K562 (cell line): ENCODE data around the gene IPPK. TPM values are rescaled to one million over a fixed set of nuclear protein-coding genes. Genes with fewer than 3 reads are reported as not detected.

Experiments
- ATF6 ChIP-seq: sonication (generic); formaldehyde crosslinking; IDR thresholded peaks from 2 replicates; pipeline ENCODE4 v1.4.0; 2020; ENCODE audit warnings: mild to moderate bottlenecking, missing genetic modification reagents
- DLX4 ChIP-seq: fragments of 250-450 bp; sonication (Bioruptor Pico); IDR thresholded peaks from 2 replicates; pipeline ENCODE4 v1.6.1; 2021; ENCODE audit warnings: mild to moderate bottlenecking
- SAP30 ChIP-seq: fragments of 200-600 bp; sonication (generic); IDR thresholded peaks from 2 replicates; pipeline ENCODE4 v1.6.1; 2012; ENCODE audit warnings: borderline replicate concordance, low read depth, mild to moderate bottlenecking, moderate library complexity, low read length, control low read depth, inconsistent platforms; ENCODE audit not compliant: insufficient read depth, poor library complexity, severe bottlenecking
- SIX5 ChIP-seq, 2 experiments: IDR thresholded peaks; 2 replicates each; pipeline ENCODE4 v1.6.1; 2011; ENCODE audit warnings: low read length in 2 of 2, borderline replicate concordance in 1 of 2, low read depth in 1 of 2, mild to moderate bottlenecking in 1 of 2, moderate library complexity in 1 of 2; ENCODE audit not compliant: insufficient read depth in 1 of 2
- TCF7L2 ChIP-seq: fragments of 150-350 bp; IDR thresholded peaks from 2 replicates; pipeline ENCODE4 v1.6.1; 2016; ENCODE audit warnings: low read depth, mild to moderate bottlenecking, low read length, moderate library complexity
- TSC22D4 ChIP-seq: fragments of 450-650 bp; IDR thresholded peaks from 2 replicates; pipeline ENCODE4 v1.6.1; 2016; ENCODE audit warnings: missing genetic modification characterization, missing biosample characterization, control low read depth
- XRCC5 ChIP-seq: fragments of 200-400 bp; formaldehyde crosslinking; IDR thresholded peaks from 2 replicates; pipeline ENCODE4 v1.6.1; 2017; ENCODE audit warnings: low read depth, mild to moderate bottlenecking, low read length
- polyA plus RNA-seq, 8 experiments: library from polyadenylated mRNA; depleted of rRNA in 4 of 8; stranded (reverse) in 5 of 8; unstranded in 3 of 8; fragments of >200 nt; fragmentation: Nextera tagmentation in 2 of 8; fragmentation: Illumina TruSeq in 1 of 8; extraction: Ambion mirVana in 2 of 8; extraction: Trizol in 1 of 8; gene quantifications; 2 replicates each; pipeline versions ENCODE4 v1.2.1 to v1.2.3, GENCODE V29; 2011 to 2014; ENCODE audit warnings: inconsistent platforms in 1 of 8, missing spikeins in 1 of 8
- total RNA-seq, 7 experiments: library from RNA; depleted of rRNA in 6 of 7; stranded (reverse); fragments of >200 nt in 6 of 7; fragmentation: Illumina TruSeq in 2 of 7; extraction: Trizol in 2 of 7; gene quantifications; 2 replicates each; pipeline versions ENCODE4 v1.2.1 to v1.2.3, GENCODE V29; 2011 to 2021; ENCODE audit warnings: low replicate concordance in 1 of 7
- TF ChIP-seq, protein P1 (sequence below): fragments of 450-650 bp; IDR thresholded peaks from 2 replicates; pipeline ENCODE4 v1.6.1; 2016; ENCODE audit warnings: mild to moderate bottlenecking, moderate library complexity
- TF ChIP-seq, protein P2 (sequence below): IDR thresholded peaks from 2 replicates; pipeline ENCODE4 v1.6.1; 2016; ENCODE audit warnings: missing genetic modification characterization, missing compliant biosample characterization

The IPPK gene
- total and polyA plus RNA-seq, 9 of the 15 experiments (the other 6 are each of a cell fraction or from before 2014, with no cell fraction given) = 3.1 to 22.2 (median 11.2) TPM

DNA sequence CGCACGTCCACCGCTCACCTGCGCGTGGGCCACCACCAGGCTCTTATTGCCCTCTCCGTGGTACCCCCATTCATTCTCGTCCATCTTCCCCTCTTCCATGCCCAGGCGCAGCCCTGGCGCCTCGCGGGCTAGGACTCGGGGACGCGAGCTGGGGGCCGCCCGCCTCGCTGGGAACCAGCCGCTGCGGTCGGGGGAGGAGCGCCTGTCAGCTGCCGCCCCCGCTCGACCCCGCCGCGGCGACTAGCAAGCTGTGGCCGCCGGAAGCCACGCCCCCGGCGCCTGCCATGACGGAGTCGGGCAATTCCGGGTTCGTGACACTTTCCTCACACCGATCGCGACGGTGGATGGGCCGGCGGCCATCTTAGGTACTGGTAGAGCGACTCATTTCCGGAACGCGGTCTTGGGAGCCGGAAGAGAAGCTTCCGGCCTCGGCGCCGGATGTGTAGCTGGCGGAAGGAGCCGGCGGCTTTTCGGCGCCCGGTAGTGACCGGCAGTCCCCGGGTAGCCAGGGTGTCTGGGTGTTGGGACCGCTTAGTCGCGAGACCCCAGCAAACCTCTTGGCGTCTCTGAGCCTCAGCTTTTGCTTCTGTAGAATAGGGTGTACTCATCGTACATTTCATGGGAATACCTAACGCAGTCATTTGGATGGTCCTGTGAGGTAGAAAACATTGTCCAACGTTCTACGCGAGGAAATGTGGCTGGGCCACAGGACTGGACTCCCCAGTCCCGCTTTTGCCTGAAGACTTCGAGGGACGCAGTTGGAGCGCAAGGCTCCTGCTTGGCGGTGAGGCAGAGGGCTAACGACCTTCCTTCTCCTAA, at the start of gene IPPK (continued):
- no peak for TF ChIP-seq TSC22D4 (tag)
- TF ChIP-seq SAP30 = peak; percentile 68
- TF ChIP-seq, protein P1, sequence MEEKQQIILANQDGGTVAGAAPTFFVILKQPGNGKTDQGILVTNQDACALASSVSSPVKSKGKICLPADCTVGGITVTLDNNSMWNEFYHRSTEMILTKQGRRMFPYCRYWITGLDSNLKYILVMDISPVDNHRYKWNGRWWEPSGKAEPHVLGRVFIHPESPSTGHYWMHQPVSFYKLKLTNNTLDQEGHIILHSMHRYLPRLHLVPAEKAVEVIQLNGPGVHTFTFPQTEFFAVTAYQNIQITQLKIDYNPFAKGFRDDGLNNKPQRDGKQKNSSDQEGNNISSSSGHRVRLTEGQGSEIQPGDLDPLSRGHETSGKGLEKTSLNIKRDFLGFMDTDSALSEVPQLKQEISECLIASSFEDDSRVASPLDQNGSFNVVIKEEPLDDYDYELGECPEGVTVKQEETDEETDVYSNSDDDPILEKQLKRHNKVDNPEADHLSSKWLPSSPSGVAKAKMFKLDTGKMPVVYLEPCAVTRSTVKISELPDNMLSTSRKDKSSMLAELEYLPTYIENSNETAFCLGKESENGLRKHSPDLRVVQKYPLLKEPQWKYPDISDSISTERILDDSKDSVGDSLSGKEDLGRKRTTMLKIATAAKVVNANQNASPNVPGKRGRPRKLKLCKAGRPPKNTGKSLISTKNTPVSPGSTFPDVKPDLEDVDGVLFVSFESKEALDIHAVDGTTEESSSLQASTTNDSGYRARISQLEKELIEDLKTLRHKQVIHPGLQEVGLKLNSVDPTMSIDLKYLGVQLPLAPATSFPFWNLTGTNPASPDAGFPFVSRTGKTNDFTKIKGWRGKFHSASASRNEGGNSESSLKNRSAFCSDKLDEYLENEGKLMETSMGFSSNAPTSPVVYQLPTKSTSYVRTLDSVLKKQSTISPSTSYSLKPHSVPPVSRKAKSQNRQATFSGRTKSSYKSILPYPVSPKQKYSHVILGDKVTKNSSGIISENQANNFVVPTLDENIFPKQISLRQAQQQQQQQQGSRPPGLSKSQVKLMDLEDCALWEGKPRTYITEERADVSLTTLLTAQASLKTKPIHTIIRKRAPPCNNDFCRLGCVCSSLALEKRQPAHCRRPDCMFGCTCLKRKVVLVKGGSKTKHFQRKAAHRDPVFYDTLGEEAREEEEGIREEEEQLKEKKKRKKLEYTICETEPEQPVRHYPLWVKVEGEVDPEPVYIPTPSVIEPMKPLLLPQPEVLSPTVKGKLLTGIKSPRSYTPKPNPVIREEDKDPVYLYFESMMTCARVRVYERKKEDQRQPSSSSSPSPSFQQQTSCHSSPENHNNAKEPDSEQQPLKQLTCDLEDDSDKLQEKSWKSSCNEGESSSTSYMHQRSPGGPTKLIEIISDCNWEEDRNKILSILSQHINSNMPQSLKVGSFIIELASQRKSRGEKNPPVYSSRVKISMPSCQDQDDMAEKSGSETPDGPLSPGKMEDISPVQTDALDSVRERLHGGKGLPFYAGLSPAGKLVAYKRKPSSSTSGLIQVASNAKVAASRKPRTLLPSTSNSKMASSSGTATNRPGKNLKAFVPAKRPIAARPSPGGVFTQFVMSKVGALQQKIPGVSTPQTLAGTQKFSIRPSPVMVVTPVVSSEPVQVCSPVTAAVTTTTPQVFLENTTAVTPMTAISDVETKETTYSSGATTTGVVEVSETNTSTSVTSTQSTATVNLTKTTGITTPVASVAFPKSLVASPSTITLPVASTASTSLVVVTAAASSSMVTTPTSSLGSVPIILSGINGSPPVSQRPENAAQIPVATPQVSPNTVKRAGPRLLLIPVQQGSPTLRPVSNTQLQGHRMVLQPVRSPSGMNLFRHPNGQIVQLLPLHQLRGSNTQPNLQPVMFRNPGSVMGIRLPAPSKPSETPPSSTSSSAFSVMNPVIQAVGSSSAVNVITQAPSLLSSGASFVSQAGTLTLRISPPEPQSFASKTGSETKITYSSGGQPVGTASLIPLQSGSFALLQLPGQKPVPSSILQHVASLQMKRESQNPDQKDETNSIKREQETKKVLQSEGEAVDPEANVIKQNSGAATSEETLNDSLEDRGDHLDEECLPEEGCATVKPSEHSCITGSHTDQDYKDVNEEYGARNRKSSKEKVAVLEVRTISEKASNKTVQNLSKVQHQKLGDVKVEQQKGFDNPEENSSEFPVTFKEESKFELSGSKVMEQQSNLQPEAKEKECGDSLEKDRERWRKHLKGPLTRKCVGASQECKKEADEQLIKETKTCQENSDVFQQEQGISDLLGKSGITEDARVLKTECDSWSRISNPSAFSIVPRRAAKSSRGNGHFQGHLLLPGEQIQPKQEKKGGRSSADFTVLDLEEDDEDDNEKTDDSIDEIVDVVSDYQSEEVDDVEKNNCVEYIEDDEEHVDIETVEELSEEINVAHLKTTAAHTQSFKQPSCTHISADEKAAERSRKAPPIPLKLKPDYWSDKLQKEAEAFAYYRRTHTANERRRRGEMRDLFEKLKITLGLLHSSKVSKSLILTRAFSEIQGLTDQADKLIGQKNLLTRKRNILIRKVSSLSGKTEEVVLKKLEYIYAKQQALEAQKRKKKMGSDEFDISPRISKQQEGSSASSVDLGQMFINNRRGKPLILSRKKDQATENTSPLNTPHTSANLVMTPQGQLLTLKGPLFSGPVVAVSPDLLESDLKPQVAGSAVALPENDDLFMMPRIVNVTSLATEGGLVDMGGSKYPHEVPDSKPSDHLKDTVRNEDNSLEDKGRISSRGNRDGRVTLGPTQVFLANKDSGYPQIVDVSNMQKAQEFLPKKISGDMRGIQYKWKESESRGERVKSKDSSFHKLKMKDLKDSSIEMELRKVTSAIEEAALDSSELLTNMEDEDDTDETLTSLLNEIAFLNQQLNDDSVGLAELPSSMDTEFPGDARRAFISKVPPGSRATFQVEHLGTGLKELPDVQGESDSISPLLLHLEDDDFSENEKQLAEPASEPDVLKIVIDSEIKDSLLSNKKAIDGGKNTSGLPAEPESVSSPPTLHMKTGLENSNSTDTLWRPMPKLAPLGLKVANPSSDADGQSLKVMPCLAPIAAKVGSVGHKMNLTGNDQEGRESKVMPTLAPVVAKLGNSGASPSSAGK = no peak; the same call in 1 of the 2 replicates
- TF ChIP-seq, protein P2, sequence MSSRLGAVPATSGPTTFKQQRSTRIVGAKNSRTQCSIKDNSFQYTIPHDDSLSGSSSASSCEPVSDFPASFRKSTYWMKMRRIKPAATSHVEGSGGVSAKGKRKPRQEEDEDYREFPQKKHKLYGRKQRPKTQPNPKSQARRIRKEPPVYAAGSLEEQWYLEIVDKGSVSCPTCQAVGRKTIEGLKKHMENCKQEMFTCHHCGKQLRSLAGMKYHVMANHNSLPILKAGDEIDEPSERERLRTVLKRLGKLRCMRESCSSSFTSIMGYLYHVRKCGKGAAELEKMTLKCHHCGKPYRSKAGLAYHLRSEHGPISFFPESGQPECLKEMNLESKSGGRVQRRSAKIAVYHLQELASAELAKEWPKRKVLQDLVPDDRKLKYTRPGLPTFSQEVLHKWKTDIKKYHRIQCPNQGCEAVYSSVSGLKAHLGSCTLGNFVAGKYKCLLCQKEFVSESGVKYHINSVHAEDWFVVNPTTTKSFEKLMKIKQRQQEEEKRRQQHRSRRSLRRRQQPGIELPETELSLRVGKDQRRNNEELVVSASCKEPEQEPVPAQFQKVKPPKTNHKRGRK (tag) = no peak
- peak; percentile 62 to 75; a peak in 3 of 4 replicates for TF ChIP-seq SIX5 (IDR thresholded peaks at IDR 0.05; ENCODE audit: borderline replicate concordance in 1 of 2, insufficient read depth in 1 of 2, low read depth in 1 of 2, low read length in 2 of 2)
- no peak for TF ChIP-seq DLX4 (CRISPR knock-in tag)
- TF ChIP-seq TCF7L2 = no peak
- TF ChIP-seq ATF6 = 0 out of 2 replicates have a peak, but pooled peaks have one; percentile 71
- TF ChIP-seq XRCC5 = peak; percentile 41; the same call in 1 of the 2 replicates
